Transverse colon (tissue), 4 donors: Measurements from ENCODE around the gene RBM11. TPM values are rescaled to one million over a fixed set of nuclear protein-coding genes. Genes with fewer than 3 reads are reported as not detected.
A peak's percentile ranks its signal among the peaks of the same experiment; 100 is the strongest.

Experiments
- DNase-seq: peaks from one replicate; pipeline ENCODE4 v3.0.0-alpha.2; 2019
- H3K27ac ChIP-seq, 4 donors: fragments of 200-600 bp; sonication (generic); 2 replicates each; pipeline ENCODE4 v1.5.1; 2016 to 2018; ENCODE audit warnings: inconsistent platforms in 4 of 4
- H3K27me3 ChIP-seq: fragments of 200-600 bp; sonication (generic); 2 replicates; pipeline ENCODE4 v1.5.1; 2017; ENCODE audit warnings: inconsistent platforms
- H3K36me3 ChIP-seq, 4 donors: fragments of 200-600 bp; sonication (generic); 2 replicates each; pipeline ENCODE4 v1.5.1; 2017 to 2019; ENCODE audit warnings: inconsistent platforms in 4 of 4
- H3K4me1 ChIP-seq, 4 donors: fragments of 200-600 bp; sonication (generic); 2 replicates each; pipeline ENCODE4 v1.5.1; 2017 to 2020; ENCODE audit warnings: inconsistent platforms in 4 of 4
- H3K4me3 ChIP-seq, 4 donors: fragments of 200-600 bp; sonication (generic); 1 replicate in 1 of 4; 2 replicates in 3 of 4; pipeline versions ENCODE4 v1.5.1 to v1.6.1; 2017 to 2019; ENCODE audit warnings: inconsistent platforms in 4 of 4
- H3K9me3 ChIP-seq, 2 donors: fragments of 200-600 bp; sonication (generic); 2 replicates each; pipeline ENCODE4 v1.5.1; 2017 to 2019; ENCODE audit warnings: inconsistent platforms in 2 of 2
- EP300 ChIP-seq: sonication (generic); formaldehyde crosslinking; IDR thresholded peaks from one replicate; pipeline ENCODE4 v1.6.1; 2017; ENCODE audit warnings: antibody characterized with exemption, low read depth
- POLR2A ChIP-seq: fragments of 450-650 bp; IDR thresholded peaks from one replicate; pipeline ENCODE4 v1.6.1; 2016; ENCODE audit warnings: antibody characterized with exemption, mild to moderate bottlenecking, moderate library complexity
- POLR2AphosphoS5 ChIP-seq, 3 donors: sonication (generic); formaldehyde crosslinking; IDR thresholded peaks; one replicate each; pipeline ENCODE4 v1.6.1; 2016; ENCODE audit warnings: antibody characterized with exemption in 3 of 3
- WGBS, 2 donors: methylation state at CpG; one replicate each; pipeline ENCODE4 v1.1.5; 2018; ENCODE audit warnings: low coverage in 1 of 2; 5-methylcytosine and 5-hydroxymethylcytosine counted together
- in situ Hi-C, 4 donors: fragments of 200-750 bp; cut with MboI; loops; one replicate each; pipeline versions ENCODE4 v1.15.0 to v1.15.1; 2017; ENCODE audit warnings: low sequenced_read_pairs in 3 of 4, low pct_ligation_motif_present in 1 of 4, low pct_unique_long_range_greater_than_20kb in 1 of 4
- intact Hi-C: fragments of 100-400 bp; cut with DNase I; formaldehyde crosslinking; loops from one replicate; pipeline ENCODE4 v1.15.1; 2023; ENCODE audit warnings: low total_unique reads
- total RNA-seq, 4 donors: library from RNA; depleted of rRNA; stranded (reverse); fragments of >200 nt; gene quantifications; one replicate each; pipeline ENCODE4 v1.1.0, GENCODE V29; 2016
- TF ChIP-seq, protein P1 (sequence below), 5 experiments: fragments of 200-600 bp in 3 of 5; fragments of 450-650 bp in 2 of 5; sonication (generic) in 3 of 5; IDR thresholded peaks; 1 replicate in 2 of 5; 2 replicates in 3 of 5; pipeline ENCODE4 v1.5.1; 2016 to 2017; ENCODE audit warnings: antibody characterized with exemption in 5 of 5, inconsistent platforms in 3 of 5, mild to moderate bottlenecking in 2 of 5, moderate library complexity in 1 of 5

RBM11 gene
- total RNA-seq, 4 donors from 2014 or later = 2.7 to 3.3 TPM; not detected in 2

- no peak for DNase-seq
- Histone ChIP-seq H3K4me1 (no peaks in the 10 kb centered on the region), H3K36me3 (no peaks in the 10 kb centered on the region), H3K9me3 (no peaks in the 10 kb centered on the region), H3K27me3 (no peaks in the 10 kb centered on the region), H3K27ac (no peak overlapping the region), H3K4me3 (no peak overlapping the region)
- TF ChIP-seq, protein P1, sequence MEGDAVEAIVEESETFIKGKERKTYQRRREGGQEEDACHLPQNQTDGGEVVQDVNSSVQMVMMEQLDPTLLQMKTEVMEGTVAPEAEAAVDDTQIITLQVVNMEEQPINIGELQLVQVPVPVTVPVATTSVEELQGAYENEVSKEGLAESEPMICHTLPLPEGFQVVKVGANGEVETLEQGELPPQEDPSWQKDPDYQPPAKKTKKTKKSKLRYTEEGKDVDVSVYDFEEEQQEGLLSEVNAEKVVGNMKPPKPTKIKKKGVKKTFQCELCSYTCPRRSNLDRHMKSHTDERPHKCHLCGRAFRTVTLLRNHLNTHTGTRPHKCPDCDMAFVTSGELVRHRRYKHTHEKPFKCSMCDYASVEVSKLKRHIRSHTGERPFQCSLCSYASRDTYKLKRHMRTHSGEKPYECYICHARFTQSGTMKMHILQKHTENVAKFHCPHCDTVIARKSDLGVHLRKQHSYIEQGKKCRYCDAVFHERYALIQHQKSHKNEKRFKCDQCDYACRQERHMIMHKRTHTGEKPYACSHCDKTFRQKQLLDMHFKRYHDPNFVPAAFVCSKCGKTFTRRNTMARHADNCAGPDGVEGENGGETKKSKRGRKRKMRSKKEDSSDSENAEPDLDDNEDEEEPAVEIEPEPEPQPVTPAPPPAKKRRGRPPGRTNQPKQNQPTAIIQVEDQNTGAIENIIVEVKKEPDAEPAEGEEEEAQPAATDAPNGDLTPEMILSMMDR (IDR thresholded peaks at IDR 0.05) = no peak
- no peak for TF ChIP-seq POLR2A
- TF ChIP-seq EP300 = no peak
- TF ChIP-seq POLR2AphosphoS5 (IDR thresholded peaks at IDR 0.05) = no peak
- intact Hi-C loops (no loop called here), in situ Hi-C loops (no loop called here)
Observed at GRCh38 chr21:14244911-14245310, 29.0 kb downstream of the RBM11 start.

- no peak for DNase-seq
- Histone ChIP-seq H3K36me3 (no peaks in the 10 kb centered on the region), H3K27ac (no peak overlapping the region), H3K4me1 (no peaks in the 10 kb centered on the region), H3K9me3 (no peaks in the 10 kb centered on the region), H3K4me3 (no peak overlapping the region), H3K27me3 (no peaks in the 10 kb centered on the region)
- in situ Hi-C loops = no loop called here
- TF ChIP-seq POLR2AphosphoS5 (IDR thresholded peaks at IDR 0.05) (no peak), POLR2A (no peak), EP300 (no peak)
- TF ChIP-seq, protein P1 (IDR thresholded peaks at IDR 0.05) = no peak
- intact Hi-C loops = no loop called here
Observed at GRCh38 chr21:14245711-14246110, 29.8 kb downstream of the RBM11 start.

GRCh38 chr21:14251336-14251735 lies 35.4 kb downstream of the RBM11 start:
- DNase-seq = no peak
- in situ Hi-C loops = loop anchor here in 1 of 4 donors (25.0 kb wide), 1 partner anchor 1336 kb away; no protein-coding TSS in a partner anchor
- Histone ChIP-seq H3K9me3 (no peaks in the 10 kb centered on the region), H3K27me3 (no peaks in the 10 kb centered on the region), H3K4me3 (no peak overlapping the region), H3K4me1 (peaks cover 0 to 14% (median 3%) of the 10 kb centered on the region in 4 donors), H3K36me3 (no peaks in the 10 kb centered on the region), H3K27ac (no peak overlapping the region)
- intact Hi-C loops = no loop called here
- TF ChIP-seq EP300 (no peak), POLR2A (no peak), POLR2AphosphoS5 (IDR thresholded peaks at IDR 0.05) (no peak)
- TF ChIP-seq, protein P1 (IDR thresholded peaks at IDR 0.05) = no peak
- 18 to 21% methylated on average over 1 of the region's 1 CpG for WGBS, 2 donors

DNA sequence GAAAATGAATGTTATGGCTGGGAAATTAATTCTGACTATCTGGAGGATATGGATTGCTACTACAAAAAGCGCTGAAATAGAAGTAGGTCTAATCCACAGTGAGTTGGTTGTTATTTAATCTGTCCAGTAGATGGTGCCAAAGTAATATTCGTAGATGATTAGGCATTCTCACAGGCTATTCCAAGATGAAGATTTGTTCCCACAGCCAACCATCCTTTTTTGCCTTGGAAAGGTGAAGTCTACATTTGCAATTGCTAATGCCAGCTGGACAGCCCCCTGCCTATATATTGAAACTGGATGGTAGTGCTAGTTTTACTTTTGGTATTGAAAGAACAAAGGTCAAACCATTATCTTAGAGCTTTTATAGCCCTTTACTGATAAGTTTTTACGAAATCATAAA lies 43.8 kb downstream of the RBM11 start:
- intact Hi-C loops (loop anchor here (5.0 kb wide), 1 partner anchor 1328 kb away; no protein-coding TSS in a partner anchor), in situ Hi-C loops (loop anchor here in 2 of 4 donors (10.0 to 25.0 kb wide), 2 partner anchors 1325 to 1328 kb away; no protein-coding TSS in a partner anchor)
- DNase-seq = no peak
- Histone ChIP-seq H3K4me1 (peaks cover 0 to 49% (median 16%) of the 10 kb centered on the region in 4 donors), H3K36me3 (no peaks in the 10 kb centered on the region), H3K4me3 (peak overlapping the region in 1 of 4 donors; percentile 17), H3K27ac (peak overlapping the region; percentile 49 to 69 (median 58)), H3K9me3 (no peaks in the 10 kb centered on the region), H3K27me3 (no peaks in the 10 kb centered on the region)
- 20 to 23% methylated on average over 3 of the region's 3 CpGs for WGBS, 2 donors
- TF ChIP-seq, protein P1 (IDR thresholded peaks at IDR 0.05) = peak; percentile 44 to 64 (median 54)
- TF ChIP-seq POLR2A = no peak
